MM.1S (cell line): Measurements from ENCODE around the gene ILF3.

Source experiments
- EZH2 ChIP-seq: fragments of 300-600 bp; sonication (generic); optimal IDR thresholded peaks from 2 replicates; pipeline ENCODE3; 2017; ENCODE audit warnings: low read depth, mild to moderate bottlenecking, antibody characterized with exemption, low read length, mixed read lengths
- TF ChIP-seq, protein P1 (sequence below): fragments of 300-600 bp; sonication (generic); IDR thresholded peaks from 2 replicates; pipeline ENCODE4 v1.5.1; 2016; ENCODE audit warnings: antibody characterized with exemption, low read length, mixed read lengths

DNA sequence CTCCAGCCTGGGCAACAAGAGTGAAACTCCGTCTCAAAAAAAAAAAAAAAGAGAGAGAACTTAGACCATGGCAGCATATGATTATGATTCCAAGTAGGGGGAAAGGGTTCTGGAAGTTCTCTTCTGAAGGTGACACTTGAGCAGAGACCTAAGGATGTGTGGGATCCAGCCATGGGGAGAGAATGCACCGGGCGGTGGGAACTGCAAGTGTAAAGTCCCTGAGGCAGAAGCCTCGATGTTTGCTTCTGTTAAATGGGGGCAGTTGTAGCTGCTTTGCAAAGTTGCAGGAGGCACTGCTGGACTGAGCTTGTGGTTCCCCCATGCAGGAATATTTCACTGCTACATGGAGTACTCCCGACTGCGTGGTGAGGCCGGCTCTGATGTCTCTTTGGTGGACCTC lies 19.7 kb upstream of the ILF3 start:
- TF ChIP-seq, protein P1, sequence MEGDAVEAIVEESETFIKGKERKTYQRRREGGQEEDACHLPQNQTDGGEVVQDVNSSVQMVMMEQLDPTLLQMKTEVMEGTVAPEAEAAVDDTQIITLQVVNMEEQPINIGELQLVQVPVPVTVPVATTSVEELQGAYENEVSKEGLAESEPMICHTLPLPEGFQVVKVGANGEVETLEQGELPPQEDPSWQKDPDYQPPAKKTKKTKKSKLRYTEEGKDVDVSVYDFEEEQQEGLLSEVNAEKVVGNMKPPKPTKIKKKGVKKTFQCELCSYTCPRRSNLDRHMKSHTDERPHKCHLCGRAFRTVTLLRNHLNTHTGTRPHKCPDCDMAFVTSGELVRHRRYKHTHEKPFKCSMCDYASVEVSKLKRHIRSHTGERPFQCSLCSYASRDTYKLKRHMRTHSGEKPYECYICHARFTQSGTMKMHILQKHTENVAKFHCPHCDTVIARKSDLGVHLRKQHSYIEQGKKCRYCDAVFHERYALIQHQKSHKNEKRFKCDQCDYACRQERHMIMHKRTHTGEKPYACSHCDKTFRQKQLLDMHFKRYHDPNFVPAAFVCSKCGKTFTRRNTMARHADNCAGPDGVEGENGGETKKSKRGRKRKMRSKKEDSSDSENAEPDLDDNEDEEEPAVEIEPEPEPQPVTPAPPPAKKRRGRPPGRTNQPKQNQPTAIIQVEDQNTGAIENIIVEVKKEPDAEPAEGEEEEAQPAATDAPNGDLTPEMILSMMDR, result no peak
- TF ChIP-seq EZH2, result no peak
